Activated gamma-delta T cell (primary cell): ENCODE data around the gene SPOCK1.

Source experiments
- DNase-seq: peaks from one replicate; lab custom pipeline; 2025; lab: John Stamatoyannopoulos, UW

The SPOCK1 gene

DNA sequence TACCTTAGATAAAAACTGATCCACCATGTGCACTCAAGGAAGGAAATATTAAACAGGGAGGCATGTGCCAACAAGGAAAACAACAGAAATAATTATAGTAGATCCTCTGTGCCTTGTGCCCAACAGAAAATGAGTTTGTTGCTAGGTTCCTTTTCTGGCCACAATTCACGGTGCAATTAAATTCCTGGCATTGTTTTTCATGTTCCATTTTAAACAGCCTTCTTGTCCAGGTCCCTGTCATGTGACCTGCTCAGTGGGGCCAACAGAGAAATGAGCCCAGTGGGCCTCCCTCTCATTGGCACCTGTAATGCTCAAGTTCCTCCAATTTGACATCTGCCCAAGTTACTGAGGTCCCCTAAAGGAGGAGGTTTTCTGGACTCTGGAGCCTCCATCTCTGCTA is 56.5 kb downstream of the SPOCK1 start:
- no peak for DNase-seq

- no peak for DNase-seq
These were observed 57.6 kb downstream of the SPOCK1 start for GRCh38 chr5:137441476-137441875.

DNA sequence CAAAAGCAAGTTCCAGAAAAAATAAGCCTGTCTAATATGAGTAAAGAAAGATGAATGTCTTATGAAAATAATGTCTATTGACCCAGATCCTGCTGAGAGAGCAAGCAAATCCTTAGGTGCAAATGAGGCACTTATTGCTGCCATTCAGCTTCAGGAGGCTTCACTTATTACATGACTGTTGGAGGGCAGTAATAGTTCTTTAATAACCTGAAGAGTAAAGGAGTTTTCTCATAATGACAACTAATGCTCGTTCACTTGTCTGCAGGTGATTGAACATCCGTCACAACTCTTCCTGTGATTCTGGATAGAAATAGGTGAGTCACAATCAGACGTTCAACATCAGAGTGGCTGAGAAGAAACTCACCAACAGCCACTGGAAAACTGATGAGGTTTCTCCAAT is 58.3 kb downstream of the SPOCK1 start:
- DNase-seq = no peak

DNA sequence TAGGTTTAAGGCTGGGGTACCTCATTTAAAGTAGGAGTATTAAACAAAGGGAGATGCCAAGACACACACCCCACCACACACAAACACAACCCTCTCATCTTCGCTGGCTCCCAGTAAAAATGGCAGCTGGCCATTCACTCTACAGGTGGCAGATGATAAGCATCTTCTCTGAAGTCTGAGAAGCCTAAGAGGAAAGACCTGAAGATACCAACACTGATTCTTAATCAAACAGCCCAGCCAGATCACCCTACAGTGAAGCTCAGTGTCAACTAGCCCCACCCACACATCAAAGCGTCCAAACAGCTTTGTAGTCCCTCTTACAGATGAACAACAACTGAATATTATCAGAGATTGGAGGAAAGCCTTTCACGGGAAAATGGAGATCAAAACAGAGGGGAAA is 59.5 kb downstream of the SPOCK1 start:
- no peak for DNase-seq

- no peak for DNase-seq
These were observed 60.2 kb downstream of the SPOCK1 start for GRCh38 chr5:137438932-137439331.

- no peak for DNase-seq
These were observed 61.4 kb downstream of the SPOCK1 start for GRCh38 chr5:137437774-137438173.

DNA sequence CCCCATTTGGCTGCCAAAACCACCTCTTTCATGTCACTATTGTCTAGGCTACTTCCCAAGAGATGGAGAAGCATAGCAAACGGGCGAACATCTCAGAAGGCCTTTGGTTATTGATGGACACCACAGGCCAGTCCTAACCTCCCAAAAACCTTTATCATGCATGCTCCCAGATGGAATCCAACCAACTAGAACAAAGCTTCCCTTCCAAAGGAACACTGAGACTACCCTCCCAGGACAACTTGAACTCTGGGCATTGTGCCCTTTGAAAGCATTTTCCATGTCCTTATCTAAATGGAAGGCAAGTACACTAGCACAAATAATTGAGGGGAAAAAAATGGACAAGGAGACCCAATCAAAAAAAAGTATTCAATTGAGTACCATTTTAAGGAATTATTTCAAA is 65.6 kb downstream of the SPOCK1 start:
- no peak for DNase-seq

- DNase-seq = no peak
These were observed 66.8 kb downstream of the SPOCK1 start for GRCh38 chr5:137432376-137432775.

DNA sequence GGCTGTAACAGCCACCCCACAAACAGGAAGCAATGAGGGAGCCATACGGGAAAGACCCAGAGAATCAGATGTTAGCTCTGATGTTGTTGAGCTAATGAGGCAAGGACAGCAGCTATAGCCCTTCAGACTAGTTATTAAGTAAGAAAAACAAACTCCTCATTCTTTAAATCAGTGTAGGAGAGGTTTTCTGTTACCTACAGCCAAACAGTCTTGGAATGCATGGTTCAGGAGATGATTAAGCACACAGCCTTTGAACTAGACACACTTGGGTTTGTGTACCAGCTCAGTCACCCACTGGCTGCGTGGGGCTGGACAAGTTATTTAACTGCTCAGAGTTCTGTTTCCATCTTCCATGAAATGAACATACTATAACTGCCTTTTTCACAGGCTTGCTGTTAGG is 68.1 kb downstream of the SPOCK1 start:
- DNase-seq = no peak

GRCh38 chr5:137415231-137415681 is 83.9 kb downstream of the SPOCK1 start:
- no peak for DNase-seq

DNA sequence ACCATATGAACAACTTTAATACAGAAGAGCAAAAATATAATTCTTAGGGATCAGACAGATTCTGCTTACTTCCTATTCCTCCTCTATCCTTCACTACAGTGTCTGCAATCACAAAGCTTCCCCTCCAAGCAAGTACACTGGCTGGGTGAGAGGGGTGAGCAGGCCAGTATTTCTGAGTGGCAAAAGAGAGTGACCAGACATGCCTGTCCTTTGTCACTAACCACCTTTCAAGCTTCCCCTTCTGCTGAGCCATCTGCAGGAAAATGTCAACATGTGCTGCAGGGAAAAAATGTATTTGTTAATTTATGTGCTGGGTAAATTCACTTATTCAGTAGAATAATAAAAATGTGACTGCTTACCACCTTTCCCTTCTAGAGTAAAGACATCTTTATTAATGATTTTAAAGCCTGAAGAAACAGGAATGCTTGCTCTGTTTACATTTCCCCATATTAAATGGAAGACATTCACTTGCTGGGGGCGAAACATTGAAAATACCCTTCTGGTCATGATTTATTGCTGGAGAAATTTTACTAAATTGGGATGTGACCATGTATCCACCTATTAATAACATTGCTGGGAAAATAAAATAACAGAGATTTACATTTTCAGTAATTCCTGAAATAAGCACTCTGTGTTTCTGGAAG is 84.9 kb downstream of the SPOCK1 start:
- DNase-seq = no peak

GRCh38 chr5:137412136-137412535 is 87.0 kb downstream of the SPOCK1 start:
- no peak for DNase-seq

- no peak for DNase-seq
These were observed 88.7 kb downstream of the SPOCK1 start for GRCh38 chr5:137410234-137411010.

- DNase-seq = no peak
These were observed 89.4 kb downstream of the SPOCK1 start for GRCh38 chr5:137409736-137410135.

- no peak for DNase-seq
These were observed 92.0 kb downstream of the SPOCK1 start for GRCh38 chr5:137407090-137407489.

DNA sequence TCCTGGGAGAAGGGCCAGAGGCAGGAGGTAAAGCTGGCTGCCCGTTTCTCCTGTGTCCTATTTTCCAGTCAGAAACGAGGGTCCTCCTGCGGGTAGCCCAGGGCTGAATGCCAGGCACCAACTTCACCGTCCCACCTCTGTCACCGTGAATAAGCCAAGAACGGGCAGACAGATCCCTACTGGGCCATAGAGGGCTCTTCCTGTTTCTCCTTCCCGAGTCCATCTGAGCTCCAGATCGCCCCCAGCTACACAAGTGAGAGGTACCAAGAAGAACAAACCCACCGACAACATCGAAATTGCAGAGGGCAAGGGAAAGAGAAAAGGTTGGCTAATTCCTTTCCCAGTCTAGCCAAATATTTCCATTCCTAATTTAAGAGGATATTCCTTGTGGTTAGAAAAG is 93.7 kb downstream of the SPOCK1 start:
- DNase-seq = no peak

DNA sequence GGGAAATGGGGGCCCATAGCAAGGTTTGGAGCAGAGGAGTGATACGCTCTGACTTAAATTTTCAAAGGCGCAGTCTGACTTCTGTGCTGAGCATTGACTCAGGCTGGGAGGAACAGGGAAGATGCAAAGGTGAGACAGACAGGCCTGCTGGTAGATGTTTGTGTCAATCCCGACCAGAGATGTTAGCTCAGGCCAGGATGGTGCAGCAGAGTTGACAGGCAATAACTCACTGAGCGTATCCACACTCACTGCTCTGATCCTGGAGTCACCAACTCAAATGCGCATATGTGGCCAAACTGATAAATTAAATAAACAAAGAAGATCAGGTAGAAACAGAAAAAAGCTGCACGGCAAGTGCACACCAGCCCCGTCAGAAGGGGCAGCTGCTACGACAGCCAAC is 95.3 kb downstream of the SPOCK1 start:
- no peak for DNase-seq

DNA sequence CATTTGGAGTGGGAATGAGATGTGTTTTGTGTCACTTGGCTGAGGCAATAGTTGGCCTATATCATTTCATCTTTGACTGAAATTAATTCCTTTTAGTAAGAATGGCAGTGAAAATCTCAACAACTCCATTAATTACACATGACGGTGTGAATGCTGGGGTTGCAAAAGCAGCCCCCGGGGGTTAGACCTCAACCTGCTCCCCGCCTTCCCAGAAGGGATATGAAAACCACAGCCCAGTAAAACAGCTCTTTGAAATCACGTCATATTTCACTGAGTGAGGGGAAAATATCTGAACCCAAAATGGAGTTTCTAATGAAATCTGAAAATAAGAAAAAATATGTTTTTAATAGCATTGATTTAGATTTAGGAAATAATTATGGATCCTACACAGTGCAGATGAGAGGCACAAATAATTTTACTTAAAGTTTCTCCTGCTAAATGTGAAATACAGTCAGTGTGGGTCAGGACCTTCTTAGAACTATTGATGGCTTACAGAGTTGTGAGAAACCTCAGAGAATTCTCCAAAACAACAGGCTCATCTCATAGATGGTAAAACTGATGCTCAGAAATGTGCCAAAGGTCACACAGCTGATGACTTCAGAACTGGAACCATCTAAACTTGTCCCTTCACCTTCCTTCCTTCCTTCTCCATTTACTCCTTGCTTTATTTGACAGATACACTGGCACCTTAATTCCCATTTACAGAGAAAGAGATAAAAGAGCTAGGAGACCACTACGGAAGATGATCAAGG is 96.5 kb downstream of the SPOCK1 start:
- no peak for DNase-seq

DNA sequence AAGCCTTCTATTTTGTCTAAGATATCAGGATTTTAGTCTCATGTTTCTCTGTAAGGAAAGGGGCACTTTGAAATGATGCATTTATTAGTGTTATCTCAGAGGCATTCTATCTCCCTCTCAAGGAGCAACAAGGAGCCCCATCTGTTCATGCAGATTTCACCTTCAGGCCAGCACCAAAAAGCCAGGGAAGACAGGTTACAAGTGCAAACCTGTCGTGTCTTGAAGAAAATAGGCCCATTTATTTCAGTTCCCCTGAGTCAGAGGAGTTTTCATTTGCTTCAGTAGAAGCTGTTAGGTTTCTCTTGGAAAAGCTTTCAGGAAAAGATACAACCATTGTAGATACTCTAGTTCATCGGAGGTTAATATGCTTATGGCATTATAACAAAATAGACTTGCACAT is 97.2 kb downstream of the SPOCK1 start:
- DNase-seq = no peak

- no peak for DNase-seq
These were observed 98.6 kb downstream of the SPOCK1 start for GRCh38 chr5:137400571-137400970.

- DNase-seq = no peak
These were observed 99.2 kb downstream of the SPOCK1 start for GRCh38 chr5:137399911-137400310.

DNA sequence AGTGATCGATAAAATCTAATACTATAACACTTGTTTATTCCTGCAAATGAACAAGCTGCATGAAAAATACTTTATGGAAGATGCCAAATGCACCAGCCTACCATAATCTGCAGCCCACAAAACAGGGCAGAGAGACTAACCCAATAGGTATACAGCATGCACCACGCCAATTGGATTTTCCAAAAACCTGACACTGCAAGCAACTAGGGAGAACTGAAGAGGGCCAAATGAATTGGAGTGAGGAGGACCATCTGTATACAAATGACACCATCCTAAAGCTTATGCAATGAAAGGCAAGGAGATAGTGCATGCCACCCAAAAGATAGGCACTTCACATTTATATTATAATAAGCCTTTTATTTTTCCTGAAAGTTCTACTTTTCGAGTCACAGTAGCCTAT is 100.4 kb downstream of the SPOCK1 start:
- DNase-seq = no peak

DNA sequence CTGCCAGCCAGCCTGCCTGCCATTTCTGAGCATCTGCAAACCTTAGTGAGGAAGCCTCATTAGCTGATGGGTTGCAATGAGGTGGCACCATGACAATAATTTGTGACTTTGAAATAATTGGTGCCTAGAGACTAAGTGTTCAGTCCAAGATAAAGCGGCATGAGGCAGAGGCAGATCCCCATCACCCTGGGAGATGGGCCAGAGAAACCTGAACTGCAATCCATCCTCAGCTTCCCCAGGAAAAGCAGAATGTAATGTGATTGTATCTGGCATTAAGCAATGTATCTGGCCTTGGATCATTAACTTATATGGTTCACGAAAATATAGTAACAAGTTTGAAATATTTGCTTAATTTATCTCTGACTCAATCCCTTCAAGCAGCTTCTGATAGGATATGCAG is 101.0 kb downstream of the SPOCK1 start:
- no peak for DNase-seq
